IPS DF 4.7 (cell line): ENCODE results near the gene RPS15A.
A peak's percentile ranks its signal among the peaks of the same experiment; 100 is the strongest.

Experiments
- DNase-seq: peaks from one replicate; pipeline ENCODE4 v3.0.0-alpha.2; 2013; ENCODE audit warnings: low spot score; ENCODE audit errors: extremely low read depth

RPS15A gene

GRCh38 chr16:18789850-18790706 lies at the start of gene RPS15A:
Gene RPS15A, minus strand, starts transcription at chr16:18790334. Its CDS starts 1,221 bp downstream, at chr16:18789113.
- peak; percentile 96 for DNase-seq

GRCh38 chr16:18839555-18839954 lies 49.4 kb upstream of the RPS15A start:
- DNase-seq: no peak

GRCh38 chr16:18836702-18837101 lies 46.6 kb upstream of the RPS15A start:
- no peak for DNase-seq

GRCh38 chr16:18834864-18835263 lies 44.7 kb upstream of the RPS15A start:
- DNase-seq: no peak

GRCh38 chr16:18833707-18834505 lies 43.8 kb upstream of the RPS15A start:
- no peak for DNase-seq

- DNase-seq: no peak
Measured at GRCh38 chr16:18832613-18833012, 42.5 kb upstream of the RPS15A start.

GRCh38 chr16:18832006-18832405 lies 41.9 kb upstream of the RPS15A start:
- no peak for DNase-seq

GRCh38 chr16:18829251-18829650 lies 39.1 kb upstream of the RPS15A start:
- DNase-seq: no peak

- DNase-seq: no peak
Measured at GRCh38 chr16:18827890-18828289, 37.8 kb upstream of the RPS15A start.

GRCh38 chr16:18816286-18816685 lies 26.2 kb upstream of the RPS15A start:
- DNase-seq: no peak

GRCh38 chr16:18811925-18812324 lies 21.8 kb upstream of the RPS15A start:
- no peak for DNase-seq

GRCh38 chr16:18809165-18809564 lies 19.0 kb upstream of the RPS15A start:
- no peak for DNase-seq

- no peak for DNase-seq
Measured at GRCh38 chr16:18805257-18805773, 15.2 kb upstream of the RPS15A start.

GRCh38 chr16:18804540-18804939 lies 14.4 kb upstream of the RPS15A start:
- DNase-seq: no peak

- no peak for DNase-seq
Measured at GRCh38 chr16:18803569-18804462, 13.7 kb upstream of the RPS15A start.

GRCh38 chr16:18802767-18803343 lies 12.7 kb upstream of the RPS15A start:
- no peak for DNase-seq

GRCh38 chr16:18801145-18801972 lies 11.2 kb upstream of the RPS15A start, which contains the start of gene ARL6IP1:
Gene ARL6IP1, minus strand, starts transcription at chr16:18801549. Its CDS starts 83 bp downstream, at chr16:18801466.
- DNase-seq: peak; percentile 95

GRCh38 chr16:18800775-18801144 lies 10.6 kb upstream of the RPS15A start:
- no peak for DNase-seq

GRCh38 chr16:18800293-18800692 lies 10.2 kb upstream of the RPS15A start:
- no peak for DNase-seq

- no peak for DNase-seq
Measured at GRCh38 chr16:18799500-18799899, 9.4 kb upstream of the RPS15A start.
